ENCODE data around the gene PMFBP1.

DNA sequence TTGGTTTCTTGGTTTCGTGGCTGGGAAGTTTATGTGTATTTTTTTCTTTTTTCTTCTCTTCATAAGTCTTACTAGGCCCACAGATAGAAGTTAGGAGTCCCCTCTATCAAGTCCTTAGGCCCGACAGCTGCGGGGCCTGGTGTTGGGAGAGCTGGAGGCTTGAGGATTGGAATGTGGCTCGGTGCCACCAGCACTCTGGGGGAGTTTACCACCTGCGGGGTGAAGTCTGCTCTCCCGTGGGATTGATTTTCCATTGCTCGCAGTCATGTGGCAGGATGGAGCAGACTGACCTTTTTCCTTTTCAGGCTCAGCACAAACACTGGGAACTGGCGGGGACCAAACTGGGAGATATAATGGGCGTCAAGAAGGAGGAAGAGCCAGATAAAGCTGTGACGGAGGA lies 70.8 kb downstream of the PMFBP1 start:
- no peak for TF ChIP-seq ZNF274 (IDR thresholded peaks at IDR 0.05; ENCODE audit: low read depth, low read length)
- no peak for TF ChIP-seq YY1 (IDR thresholded peaks at IDR 0.05; ENCODE audit: insufficient read depth, insufficient read length)

Data from NT2/D1 (cell line).